ENCODE data around the gene TAC3.

The TAC3 gene

GRCh38 chr12:56994231-56994746, 22.0 kb downstream of the TAC3 start:
- in situ Hi-C loops (cut with HindIII; ENCODE audit: low sequenced_read_pairs): no loop called here
- TF ChIP-seq, protein P1, sequence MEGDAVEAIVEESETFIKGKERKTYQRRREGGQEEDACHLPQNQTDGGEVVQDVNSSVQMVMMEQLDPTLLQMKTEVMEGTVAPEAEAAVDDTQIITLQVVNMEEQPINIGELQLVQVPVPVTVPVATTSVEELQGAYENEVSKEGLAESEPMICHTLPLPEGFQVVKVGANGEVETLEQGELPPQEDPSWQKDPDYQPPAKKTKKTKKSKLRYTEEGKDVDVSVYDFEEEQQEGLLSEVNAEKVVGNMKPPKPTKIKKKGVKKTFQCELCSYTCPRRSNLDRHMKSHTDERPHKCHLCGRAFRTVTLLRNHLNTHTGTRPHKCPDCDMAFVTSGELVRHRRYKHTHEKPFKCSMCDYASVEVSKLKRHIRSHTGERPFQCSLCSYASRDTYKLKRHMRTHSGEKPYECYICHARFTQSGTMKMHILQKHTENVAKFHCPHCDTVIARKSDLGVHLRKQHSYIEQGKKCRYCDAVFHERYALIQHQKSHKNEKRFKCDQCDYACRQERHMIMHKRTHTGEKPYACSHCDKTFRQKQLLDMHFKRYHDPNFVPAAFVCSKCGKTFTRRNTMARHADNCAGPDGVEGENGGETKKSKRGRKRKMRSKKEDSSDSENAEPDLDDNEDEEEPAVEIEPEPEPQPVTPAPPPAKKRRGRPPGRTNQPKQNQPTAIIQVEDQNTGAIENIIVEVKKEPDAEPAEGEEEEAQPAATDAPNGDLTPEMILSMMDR (IDR thresholded peaks at IDR 0.05; ENCODE audit: low read depth, low read length): no peak
- no peak overlapping the region for H3K4me3 ChIP-seq (ENCODE audit: low read depth, low read length)
- no peak for DNase-seq (ENCODE audit: low read depth, low spot score)

- in situ Hi-C loops (cut with HindIII; ENCODE audit: low sequenced_read_pairs): no loop called here
- no peak for DNase-seq (ENCODE audit: low read depth, low spot score)
- H3K4me3 ChIP-seq (ENCODE audit: low read depth, low read length): no peak overlapping the region
- TF ChIP-seq, protein P1 (IDR thresholded peaks at IDR 0.05; ENCODE audit: low read depth, low read length): no peak
These were observed 23.0 kb downstream of the TAC3 start for GRCh38 chr12:56993346-56993745.

DNA sequence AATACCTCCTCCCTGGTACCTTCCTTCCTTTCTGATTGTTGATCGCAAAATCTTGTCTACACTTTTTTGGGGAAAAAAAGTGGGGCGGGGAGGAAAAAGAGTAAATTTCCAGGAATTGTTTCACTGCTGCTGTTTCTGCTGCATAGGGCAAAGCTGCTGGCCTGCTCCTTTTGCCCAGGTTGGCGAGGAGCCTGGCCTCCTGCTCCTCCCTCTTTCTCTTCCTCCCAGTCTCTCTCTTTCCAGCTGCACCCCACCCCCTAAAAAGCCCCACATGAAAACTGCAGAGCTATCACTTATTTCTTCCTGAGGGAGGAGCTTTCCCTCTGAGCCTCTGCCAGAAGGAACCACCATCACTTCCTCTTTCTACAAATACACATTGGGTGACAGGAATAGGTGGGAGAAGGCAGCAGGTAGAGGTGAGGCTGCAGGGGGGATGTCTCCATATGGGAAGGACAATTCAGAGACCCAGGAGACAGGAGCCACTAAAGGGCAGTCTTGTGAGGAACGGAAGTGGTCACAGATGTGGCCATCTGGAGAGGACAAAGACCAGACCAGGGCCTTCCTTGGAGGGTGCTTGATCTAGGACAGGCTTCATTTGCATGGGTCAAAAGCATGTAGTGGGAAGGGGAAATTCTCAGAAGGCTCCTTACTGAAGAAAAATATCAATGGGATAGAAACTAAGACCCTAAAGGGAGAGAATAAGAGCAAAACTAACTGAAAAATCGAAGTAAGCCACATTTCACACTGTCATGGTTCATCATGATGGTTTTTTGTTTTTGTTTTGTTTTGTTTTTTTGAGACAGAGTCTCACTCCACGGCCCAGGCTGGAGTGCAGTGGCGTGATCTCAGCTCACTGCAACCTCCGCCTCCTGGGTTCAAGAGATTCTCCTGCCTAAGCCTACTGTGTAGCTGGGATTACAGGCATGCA, 24.7 kb downstream of the TAC3 start:
- no peak overlapping the region for H3K4me3 ChIP-seq (ENCODE audit: low read depth, low read length)
- in situ Hi-C loops (cut with HindIII; ENCODE audit: low sequenced_read_pairs): no loop called here
- no peak for DNase-seq (ENCODE audit: low read depth, low spot score)
- TF ChIP-seq, protein P1 (IDR thresholded peaks at IDR 0.05; ENCODE audit: low read depth, low read length): no peak

- TF ChIP-seq, protein P1 (IDR thresholded peaks at IDR 0.05; ENCODE audit: low read depth, low read length): no peak
- in situ Hi-C loops (cut with HindIII; ENCODE audit: low sequenced_read_pairs): no loop called here
- no peak overlapping the region for H3K4me3 ChIP-seq (ENCODE audit: low read depth, low read length)
- no peak for DNase-seq (ENCODE audit: low read depth, low spot score)
These were observed 25.5 kb downstream of the TAC3 start for GRCh38 chr12:56990648-56991318.

DNA sequence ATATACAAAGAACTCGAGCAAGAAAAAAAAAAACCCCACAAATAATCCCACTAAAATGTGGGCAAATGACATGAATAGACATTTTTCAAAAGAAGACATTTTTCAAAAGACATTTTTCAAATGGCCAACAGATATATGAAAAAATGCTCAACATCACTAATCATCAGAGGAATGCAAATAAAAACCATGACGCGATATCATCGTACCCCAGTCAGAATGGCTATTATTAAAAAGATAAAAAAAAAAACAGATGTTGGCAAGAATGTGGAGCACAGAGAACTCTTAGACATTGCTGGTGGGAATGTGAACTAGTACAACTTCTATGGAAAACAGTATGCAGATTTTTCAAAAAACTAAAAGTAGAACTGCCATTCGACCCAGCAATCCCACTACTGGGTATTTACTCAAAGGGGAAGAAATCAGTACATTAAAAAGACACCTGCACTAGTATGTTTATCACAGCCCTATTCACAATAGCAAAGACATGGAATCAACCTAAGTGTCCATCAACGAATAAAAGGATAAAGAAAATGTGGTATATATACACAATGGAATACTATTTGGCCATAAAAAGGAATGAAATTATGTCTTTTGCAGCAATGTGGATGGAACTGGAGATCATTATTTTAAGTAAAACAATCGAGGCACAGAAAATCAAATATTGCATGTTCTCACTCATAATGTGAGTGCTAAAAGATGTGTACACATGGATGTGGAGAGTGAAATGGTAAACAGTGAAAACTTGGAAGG, 26.3 kb downstream of the TAC3 start:
- no peak for DNase-seq (ENCODE audit: low read depth, low spot score)
- no peak overlapping the region for H3K4me3 ChIP-seq (ENCODE audit: low read depth, low read length)
- in situ Hi-C loops (cut with HindIII; ENCODE audit: low sequenced_read_pairs): no loop called here
- TF ChIP-seq, protein P1 (IDR thresholded peaks at IDR 0.05; ENCODE audit: low read depth, low read length): no peak

GRCh38 chr12:56988207-56988739, 28.1 kb downstream of the TAC3 start:
- in situ Hi-C loops (cut with HindIII; ENCODE audit: low sequenced_read_pairs): no loop called here
- TF ChIP-seq, protein P1 (IDR thresholded peaks at IDR 0.05; ENCODE audit: low read depth, low read length): no peak
- DNase-seq (ENCODE audit: low read depth, low spot score): no peak
- no peak overlapping the region for H3K4me3 ChIP-seq (ENCODE audit: low read depth, low read length)
